Measurements from ENCODE around the gene IVNS1ABP. TPM values are rescaled to one million over a fixed set of nuclear protein-coding genes. Genes with fewer than 3 reads are reported as not detected.

IVNS1ABP gene
- total and polyA plus RNA-seq, 2 of the 13 experiments (the other 11 are each of a cell fraction or from before 2014, with no cell fraction given), result 49.1 to 51.7 TPM

DNA sequence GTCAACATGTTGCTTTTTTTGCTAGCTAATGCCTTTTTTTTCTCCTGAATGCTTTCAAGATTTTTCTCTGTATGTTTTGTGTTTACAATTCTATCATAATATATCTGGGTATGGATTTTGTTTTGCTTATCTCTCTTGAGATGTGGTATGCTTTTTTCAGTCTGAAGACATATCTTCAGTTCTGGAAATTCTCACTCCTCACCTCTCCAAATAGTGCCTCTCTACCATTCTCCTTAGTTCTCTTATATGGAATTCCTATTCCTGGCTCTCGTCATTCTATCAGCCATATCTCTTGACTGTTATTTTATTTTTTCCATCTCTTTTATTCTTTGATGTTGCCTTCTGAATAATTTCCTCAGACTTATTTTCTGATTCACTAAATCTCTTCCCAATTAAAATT, 58.4 kb downstream of the IVNS1ABP start:
- Histone ChIP-seq H4K20me1 (ENCODE audit: insufficient read depth, low read length) (no peaks in the 10 kb centered on the region), H3K36me3 (replicated peaks in 1 of 2; ENCODE audit: control insufficient read depth in 1 of 2, insufficient read depth in 2 of 2, low read length in 2 of 2) (no peaks in the 10 kb centered on the region), H3K9me3 (ENCODE audit: low read length) (no peaks in the 10 kb centered on the region), H3K9ac (ENCODE audit: insufficient read depth, low read depth, low read length) (no peak overlapping the region), H2AFZ (ENCODE audit: low read length) (no peak overlapping the region), H3K79me2 (ENCODE audit: insufficient read depth, low read length) (no peaks in the 10 kb centered on the region), H3K27ac (ENCODE audit: extremely low read length, insufficient read depth, low read length) (no peak overlapping the region), H3K27me3 (ENCODE audit: control insufficient read depth in 1 of 2, insufficient read depth in 2 of 2, low read length in 2 of 2) (no peaks in the 10 kb centered on the region), H3K4me1 (ENCODE audit: insufficient read depth, low read length) (peaks cover 18% of the 10 kb centered on the region), H3K4me3 (replicated peaks in 1 of 3; ENCODE audit: insufficient read depth in 1 of 3, low read depth in 2 of 3, low read length in 3 of 3) (no peak overlapping the region), H3K4me2 (ENCODE audit: low read depth, low read length) (no peak overlapping the region)
- ChIA-PET POLR2A (no interaction called here), CTCF (ENCODE audit: low intra/inter-chr PET ratio, low total read pairs) (no interaction called here)
- in situ Hi-C loops (cut with HindIII; ENCODE audit: extremely low pct_ligation_motif_present, low pct_unique_long_range_greater_than_20kb) (no loop called here), intact Hi-C loops (cut with micrococcal nuclease; ENCODE audit: unreplicated experiment) (no loop called here)
- 94% methylated on average over 1 of the region's 1 CpG for WGBS (ENCODE audit: low lambda C conversion rate)
- no peak for ATAC-seq
- BruUV-seq (replicated peaks), result no TSS peak
- DNase-seq (ENCODE audit: low spot score), result no peak
- FAIRE-seq, result no peak
- TF ChIP-seq RBM39 (IDR thresholded peaks at IDR 0.05; ENCODE audit: low read depth, low read length, poor library complexity, severe bottlenecking) (no peak), ZNF780A (CRISPR knock-in tag; IDR thresholded peaks at IDR 0.05) (no peak), TEAD2 (CRISPR knock-in tag; IDR thresholded peaks at IDR 0.05) (no peak), HNRNPUL1 (IDR thresholded peaks at IDR 0.05; ENCODE audit: low read depth, low read length) (no peak), ZSCAN9 (CRISPR knock-in tag; IDR thresholded peaks at IDR 0.05; ENCODE audit: borderline replicate concordance) (no peak), GLI4 (CRISPR knock-in tag; IDR thresholded peaks at IDR 0.05; ENCODE audit: borderline replicate concordance) (no peak), MED13 (CRISPR knock-in tag; IDR thresholded peaks at IDR 0.05) (no peak), TBP (CRISPR knock-in tag; IDR thresholded peaks at IDR 0.05) (no peak), MTA3 (CRISPR knock-in tag; IDR thresholded peaks at IDR 0.05) (no peak)
- TF ChIP-seq, protein P1, sequence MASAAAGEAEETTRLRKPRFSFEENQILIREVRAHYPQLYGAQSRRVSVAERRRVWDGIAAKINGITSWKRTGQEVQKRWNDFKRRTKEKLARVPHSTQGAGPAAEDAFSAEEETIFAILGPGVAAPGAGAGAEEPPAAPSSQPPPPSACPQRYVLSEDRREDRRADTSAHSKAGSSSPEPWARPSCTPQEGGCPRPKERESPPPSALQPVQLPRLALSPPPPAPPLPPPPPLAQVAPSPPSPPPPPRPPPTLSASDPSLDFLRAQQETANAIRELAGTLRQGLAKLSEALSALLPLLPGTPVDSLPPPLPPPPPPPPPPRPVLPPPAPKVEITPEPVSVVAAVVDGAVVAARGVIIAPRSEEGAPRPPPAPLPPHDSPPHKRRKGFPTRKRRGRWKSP (CRISPR knock-in tag; IDR thresholded peaks at IDR 0.05), result no peak
- TF ChIP-seq, protein P2, sequence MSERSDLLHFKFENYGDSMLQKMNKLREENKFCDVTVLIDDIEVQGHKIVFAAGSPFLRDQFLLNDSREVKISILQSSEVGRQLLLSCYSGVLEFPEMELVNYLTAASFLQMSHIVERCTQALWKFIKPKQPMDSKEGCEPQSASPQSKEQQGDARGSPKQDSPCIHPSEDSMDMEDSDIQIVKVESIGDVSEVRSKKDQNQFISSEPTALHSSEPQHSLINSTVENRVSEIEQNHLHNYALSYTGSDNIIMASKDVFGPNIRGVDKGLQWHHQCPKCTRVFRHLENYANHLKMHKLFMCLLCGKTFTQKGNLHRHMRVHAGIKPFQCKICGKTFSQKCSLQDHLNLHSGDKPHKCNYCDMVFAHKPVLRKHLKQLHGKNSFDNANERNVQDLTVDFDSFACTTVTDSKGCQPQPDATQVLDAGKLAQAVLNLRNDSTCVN (CRISPR knock-in tag; IDR thresholded peaks at IDR 0.05; ENCODE audit: borderline replicate concordance), result no peak
- TF ChIP-seq, protein P3, sequence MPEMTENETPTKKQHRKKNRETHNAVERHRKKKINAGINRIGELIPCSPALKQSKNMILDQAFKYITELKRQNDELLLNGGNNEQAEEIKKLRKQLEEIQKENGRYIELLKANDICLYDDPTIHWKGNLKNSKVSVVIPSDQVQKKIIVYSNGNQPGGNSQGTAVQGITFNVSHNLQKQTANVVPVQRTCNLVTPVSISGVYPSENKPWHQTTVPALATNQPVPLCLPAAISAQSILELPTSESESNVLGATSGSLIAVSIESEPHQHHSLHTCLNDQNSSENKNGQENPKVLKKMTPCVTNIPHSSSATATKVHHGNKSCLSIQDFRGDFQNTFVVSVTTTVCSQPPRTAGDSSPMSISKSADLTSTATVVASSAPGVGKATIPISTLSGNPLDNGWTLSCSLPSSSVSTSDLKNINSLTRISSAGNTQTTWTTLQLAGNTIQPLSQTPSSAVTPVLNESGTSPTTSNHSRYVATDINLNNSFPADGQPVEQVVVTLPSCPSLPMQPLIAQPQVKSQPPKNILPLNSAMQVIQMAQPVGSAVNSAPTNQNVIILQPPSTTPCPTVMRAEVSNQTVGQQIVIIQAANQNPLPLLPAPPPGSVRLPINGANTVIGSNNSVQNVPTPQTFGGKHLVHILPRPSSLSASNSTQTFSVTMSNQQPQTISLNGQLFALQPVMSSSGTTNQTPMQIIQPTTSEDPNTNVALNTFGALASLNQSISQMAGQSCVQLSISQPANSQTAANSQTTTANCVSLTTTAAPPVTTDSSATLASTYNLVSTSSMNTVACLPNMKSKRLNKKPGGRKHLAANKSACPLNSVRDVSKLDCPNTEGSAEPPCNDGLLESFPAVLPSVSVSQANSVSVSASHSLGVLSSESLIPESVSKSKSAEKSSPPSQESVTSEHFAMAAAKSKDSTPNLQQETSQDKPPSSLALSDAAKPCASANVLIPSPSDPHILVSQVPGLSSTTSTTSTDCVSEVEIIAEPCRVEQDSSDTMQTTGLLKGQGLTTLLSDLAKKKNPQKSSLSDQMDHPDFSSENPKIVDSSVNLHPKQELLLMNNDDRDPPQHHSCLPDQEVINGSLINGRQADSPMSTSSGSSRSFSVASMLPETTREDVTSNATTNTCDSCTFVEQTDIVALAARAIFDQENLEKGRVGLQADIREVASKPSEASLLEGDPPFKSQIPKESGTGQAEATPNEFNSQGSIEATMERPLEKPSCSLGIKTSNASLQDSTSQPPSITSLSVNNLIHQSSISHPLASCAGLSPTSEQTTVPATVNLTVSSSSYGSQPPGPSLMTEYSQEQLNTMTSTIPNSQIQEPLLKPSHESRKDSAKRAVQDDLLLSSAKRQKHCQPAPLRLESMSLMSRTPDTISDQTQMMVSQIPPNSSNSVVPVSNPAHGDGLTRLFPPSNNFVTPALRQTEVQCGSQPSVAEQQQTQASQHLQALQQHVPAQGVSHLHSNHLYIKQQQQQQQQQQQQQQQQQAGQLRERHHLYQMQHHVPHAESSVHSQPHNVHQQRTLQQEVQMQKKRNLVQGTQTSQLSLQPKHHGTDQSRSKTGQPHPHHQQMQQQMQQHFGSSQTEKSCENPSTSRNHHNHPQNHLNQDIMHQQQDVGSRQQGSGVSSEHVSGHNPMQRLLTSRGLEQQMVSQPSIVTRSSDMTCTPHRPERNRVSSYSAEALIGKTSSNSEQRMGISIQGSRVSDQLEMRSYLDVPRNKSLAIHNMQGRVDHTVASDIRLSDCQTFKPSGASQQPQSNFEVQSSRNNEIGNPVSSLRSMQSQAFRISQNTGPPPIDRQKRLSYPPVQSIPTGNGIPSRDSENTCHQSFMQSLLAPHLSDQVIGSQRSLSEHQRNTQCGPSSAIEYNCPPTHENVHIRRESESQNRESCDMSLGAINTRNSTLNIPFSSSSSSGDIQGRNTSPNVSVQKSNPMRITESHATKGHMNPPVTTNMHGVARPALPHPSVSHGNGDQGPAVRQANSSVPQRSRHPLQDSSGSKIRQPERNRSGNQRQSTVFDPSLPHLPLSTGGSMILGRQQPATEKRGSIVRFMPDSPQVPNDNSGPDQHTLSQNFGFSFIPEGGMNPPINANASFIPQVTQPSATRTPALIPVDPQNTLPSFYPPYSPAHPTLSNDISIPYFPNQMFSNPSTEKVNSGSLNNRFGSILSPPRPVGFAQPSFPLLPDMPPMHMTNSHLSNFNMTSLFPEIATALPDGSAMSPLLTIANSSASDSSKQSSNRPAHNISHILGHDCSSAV (CRISPR knock-in tag; IDR thresholded peaks at IDR 0.05; ENCODE audit: borderline replicate concordance), result no peak
- TF ChIP-seq, protein P4, sequence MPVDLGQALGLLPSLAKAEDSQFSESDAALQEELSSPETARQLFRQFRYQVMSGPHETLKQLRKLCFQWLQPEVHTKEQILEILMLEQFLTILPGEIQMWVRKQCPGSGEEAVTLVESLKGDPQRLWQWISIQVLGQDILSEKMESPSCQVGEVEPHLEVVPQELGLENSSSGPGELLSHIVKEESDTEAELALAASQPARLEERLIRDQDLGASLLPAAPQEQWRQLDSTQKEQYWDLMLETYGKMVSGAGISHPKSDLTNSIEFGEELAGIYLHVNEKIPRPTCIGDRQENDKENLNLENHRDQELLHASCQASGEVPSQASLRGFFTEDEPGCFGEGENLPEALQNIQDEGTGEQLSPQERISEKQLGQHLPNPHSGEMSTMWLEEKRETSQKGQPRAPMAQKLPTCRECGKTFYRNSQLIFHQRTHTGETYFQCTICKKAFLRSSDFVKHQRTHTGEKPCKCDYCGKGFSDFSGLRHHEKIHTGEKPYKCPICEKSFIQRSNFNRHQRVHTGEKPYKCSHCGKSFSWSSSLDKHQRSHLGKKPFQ (CRISPR knock-in tag; IDR thresholded peaks at IDR 0.05; ENCODE audit: insufficient replicate concordance), result no peak

Measured in HepG2 (cell line).